IPS-NIHi7 (cell line): ENCODE measurements around the gene RNF125.
A peak's percentile ranks its signal among the peaks of the same experiment; 100 is the strongest.
"Not testable (repeated sequence)": the region's sequence is repeated elsewhere in the genome, so short reads cannot be mapped to it uniquely, and the experiment has no call there.

Experiments used
- DNase-seq: peaks from one replicate; pipeline ENCODE4 v3.0.0; 2012; ENCODE audit warnings: mixed read lengths; ENCODE audit errors: extremely low spot score

The RNF125 gene

DNA sequence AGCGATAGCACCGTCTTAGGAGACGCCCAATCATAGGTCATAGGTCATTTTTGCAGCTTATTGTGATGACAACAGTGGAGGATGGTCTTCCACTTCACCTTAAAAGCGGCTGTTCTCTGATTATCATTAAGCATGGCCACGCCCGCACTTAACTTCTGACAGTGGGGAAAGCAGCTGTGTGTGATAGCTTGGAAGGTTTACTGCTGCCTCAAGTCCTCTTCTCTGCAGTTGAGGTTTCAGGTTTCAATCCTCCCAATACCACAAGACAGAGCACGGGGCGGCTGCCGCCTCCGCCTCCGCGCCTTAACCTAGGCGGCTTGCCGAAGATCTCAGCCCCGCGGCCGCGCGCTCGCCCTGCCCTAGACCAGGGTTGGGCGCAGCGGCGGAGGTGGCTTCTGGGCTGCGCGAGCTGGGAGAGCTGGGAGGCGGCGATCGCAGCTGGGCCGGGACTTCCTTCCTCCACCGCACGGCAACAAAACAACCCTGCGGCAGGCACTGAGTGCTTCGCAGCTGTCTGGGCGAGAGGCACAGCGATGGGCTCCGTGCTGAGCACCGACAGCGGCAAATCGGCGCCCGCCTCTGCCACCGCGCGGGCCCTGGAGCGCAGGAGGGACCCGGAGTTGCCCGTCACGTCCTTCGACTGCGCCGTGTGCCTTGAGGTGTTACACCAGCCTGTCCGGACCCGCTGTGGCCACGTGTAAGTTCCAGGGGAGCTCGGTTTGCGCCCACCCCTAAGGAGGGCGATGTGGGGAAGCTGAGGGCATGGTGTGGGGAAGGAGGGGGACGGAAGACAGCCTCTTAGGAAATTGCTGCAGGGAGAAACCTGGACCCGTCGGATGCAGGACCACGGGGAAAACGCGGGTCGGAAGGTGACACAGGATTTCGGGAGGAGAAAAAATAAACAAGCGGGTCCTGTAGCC is at the start of gene RNF125:
RNF125 (plus strand) TSS at position 495 of the 920 bp plus-strand sequence; CDS start at position 534, 39 bp downstream.
- peak; percentile 93 for DNase-seq

DNA sequence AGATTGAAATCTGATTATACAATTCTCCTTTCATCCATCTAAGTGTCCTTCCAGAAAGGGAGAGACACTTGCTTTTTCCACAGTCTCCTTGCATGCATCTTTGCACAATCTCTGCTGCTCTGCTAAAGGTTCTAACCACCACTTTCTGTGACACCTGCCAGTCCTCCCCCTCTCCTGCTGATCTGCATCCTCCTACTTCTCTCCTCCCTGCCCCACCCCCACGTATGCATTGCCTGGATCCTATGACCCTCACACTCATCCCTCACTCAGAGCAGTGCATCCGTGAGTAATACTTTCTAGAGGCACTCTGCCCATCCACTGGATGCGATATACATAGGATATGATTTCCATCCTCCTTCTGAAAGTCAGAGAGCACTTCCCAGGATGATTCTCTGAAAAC is 48.0 kb upstream of the RNF125 start:
- DNase-seq: peak; percentile 20

DNA sequence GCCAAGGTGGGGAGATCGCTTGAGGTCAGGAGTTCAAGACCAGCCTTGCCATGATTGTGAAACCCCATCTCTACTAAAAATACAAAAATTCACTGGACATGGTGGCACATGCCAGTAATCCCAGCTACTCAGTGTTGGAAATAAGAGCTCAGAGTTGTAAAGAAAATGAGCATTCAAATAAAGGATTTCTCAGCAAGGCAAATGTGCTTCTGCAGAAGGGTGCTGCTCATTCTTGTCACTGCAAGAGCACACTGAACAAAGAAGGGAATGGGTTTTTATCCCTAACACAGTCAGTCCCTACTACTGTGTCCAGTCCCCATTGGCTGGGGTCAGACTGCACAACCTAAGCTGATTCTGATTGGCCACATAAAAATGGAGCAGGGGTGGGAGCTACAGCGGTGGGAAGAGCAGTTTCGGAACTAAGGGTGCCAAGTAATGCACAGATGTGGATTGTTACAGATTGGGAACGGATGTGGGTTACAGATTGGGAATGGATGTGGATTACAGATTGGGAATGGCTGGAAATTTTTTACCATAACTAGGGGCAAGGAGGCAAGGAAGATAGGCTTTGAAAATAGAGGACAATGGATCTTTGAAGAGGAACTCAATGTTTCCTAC is 44.6 kb upstream of the RNF125 start:
- no peak for DNase-seq

DNA sequence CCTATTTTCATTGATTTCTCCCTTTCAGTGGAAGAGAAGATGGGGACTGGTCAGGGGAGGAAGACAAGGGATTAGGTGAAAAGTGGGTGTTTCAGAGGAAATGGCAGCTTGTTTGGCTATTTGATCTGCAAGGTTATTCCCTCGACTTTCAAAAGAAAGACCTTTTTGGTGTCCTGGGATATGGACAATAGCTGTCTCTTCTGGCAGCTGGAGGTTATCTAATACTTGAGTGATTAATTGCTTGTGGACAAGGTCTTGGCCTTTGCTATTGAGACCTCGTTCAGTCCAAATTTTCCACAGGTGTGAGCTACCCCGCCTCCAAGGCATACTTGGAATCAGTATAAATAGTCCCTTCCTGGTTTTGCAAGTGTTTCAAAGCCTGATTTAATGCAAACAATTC is 42.4 kb upstream of the RNF125 start:
- no peak for DNase-seq

DNA sequence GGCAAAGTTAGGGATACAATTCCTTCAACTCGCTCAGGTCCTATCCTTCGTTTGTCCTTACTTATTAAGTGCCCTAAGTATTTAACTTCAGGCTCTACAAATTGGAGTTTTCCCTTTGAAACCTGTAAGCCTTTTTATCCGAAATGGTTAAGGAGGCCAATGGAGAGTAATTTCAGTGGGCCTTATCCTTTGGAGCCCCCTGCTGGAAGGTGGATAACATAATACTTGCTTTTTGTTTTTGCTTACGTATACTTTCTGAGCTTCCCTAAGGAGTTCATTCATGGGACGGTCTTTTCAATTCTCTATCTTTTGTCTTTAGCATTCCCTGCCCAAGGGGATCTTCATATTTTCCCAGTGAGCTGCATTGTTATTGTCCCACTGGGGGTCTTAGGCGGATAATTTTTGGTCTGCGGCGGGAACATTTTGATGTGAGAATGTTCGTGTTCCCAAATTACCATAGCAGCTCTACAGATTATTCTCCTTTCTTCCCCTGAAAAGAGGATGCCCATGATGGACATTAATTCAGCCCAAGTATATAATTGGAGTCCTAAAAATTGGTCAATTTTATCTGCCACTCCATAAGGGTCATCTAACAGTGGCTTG is 41.3 kb upstream of the RNF125 start:
- peak; percentile 68 for DNase-seq

DNA sequence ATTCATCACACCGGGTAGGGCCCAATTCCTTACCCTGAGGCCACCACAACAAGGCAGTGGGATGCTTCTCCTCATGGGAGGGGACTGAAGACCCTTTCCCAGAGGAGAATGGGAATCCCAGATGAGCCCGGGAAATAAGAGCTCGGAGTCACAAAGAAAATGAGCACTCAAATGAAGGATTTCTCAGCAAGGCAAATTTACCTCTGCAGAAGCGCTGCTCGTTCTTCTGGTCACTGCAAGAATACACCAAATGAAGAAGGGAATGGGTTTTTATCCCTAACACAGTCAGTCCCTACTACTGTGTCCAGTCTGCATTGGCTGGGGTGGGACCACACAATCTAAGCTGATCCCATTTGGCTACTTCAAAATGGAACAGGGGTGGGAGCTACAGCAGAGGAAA is 40.0 kb upstream of the RNF125 start:
- DNase-seq: no peak

DNA sequence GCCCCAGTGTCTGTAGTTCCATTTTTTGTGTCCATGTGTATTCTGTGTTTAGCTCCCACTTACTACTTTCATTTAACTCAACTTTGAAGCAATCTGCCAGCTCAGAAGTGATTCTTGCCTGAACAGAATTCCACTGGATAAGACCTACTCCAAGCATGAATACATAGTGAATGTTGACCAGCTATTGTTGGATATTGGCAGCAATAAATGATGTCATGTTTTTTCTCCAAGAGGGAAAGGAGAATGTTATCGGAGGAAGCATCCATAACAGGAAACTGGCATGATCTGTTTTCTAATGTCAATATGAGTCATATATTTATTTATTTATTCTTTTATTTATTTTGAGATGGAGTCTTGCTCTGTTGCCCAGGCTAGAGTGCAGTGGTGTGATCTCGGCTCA is 38.9 kb upstream of the RNF125 start:
- DNase-seq: no peak

DNA sequence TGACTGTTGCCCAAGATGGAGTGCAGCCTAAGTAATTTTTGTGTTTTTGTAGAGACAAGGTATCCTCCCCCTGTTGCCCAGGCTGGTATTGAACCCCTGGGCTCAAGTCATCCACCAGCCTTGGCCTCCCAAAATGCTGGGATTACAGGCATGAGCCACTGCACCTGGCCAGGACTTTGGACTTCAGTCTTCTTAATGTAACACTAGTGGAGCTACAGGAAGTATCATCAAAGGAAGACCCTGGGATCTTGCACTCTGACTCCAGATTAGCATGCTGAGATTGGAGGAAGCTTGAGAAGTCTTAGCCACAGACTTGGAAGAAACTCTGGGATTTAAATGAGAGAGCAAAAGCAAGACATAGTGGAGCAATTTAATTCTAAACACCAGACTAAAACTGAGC is 37.8 kb upstream of the RNF125 start:
- DNase-seq: no peak

DNA sequence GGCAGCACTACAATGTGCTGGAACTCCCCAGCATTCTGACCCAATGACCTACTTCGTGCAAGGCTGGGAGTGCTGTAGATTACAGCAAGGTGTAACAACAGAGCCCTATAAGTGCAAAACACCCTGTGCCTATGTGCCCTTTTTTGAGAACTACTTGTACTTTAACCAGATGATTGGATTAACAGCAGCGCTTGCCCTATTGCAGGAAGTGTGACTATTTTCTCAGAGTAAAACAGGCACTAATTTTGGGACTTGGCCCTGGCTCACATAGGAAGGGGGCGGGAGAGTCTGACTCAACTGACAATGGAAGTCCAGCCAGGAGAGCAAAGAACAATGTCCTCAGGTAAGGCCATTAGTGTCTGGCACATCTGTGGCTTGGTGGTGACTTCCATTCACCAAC is 35.6 kb upstream of the RNF125 start:
- DNase-seq: no peak

DNA sequence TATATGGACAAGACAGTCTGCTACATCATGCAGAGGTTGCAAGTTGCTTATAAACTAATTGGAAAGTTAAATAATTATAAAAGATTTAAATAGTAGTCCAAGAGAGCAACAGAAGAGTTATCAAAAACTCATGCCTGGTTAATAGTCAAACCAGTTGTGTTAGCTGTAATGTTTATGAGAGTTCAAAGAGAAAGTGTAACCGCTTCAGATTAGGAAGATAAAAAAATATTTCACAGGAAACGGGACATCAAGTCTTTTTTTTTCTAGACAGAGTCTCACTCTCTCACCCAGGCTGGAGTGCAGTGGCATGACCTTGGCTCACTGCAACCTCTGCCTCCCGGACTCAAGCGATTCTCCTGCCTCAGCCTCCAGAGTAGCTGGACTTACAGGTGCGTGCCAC is 34.6 kb upstream of the RNF125 start:
- DNase-seq: no peak

DNA sequence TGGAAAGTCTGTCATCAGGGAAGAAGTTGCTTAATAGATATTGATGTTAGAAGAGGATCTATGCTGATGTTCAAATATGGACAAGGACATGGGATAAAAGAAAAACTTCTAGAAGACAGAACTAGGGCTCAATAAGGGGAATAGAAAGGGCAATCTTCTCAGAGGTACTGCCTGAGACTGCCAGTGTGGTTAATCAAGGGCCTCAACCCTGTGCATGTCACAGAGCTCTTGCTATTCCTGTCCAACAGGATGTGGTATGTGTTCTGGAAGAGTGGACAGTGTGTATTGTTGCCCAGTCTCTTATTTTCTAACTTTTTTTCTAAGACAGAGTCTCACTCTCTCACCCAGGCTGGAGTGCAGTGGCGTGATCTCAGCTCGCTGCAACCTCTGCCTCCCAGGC is 27.8 kb upstream of the RNF125 start:
- no peak for DNase-seq

DNA sequence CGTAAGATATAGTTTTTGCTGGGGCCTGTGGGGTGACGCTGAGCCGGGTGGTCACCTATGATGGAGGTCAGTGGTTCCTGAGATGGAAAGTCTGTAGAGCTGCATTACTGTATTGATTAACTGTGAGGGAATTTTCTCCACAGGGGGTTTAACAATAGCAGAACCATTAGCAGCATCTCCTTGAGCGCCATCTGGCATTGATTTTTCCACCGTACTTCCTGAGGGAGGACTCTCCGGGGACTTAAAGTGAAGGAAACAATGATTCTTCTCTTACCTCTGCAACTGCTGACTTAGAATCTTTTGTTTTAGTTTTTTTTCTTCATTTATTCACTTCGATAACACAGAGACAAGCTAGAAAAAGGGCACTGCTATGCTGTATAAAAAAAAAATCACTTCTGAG is 22.6 kb upstream of the RNF125 start:
- no peak for DNase-seq

DNA sequence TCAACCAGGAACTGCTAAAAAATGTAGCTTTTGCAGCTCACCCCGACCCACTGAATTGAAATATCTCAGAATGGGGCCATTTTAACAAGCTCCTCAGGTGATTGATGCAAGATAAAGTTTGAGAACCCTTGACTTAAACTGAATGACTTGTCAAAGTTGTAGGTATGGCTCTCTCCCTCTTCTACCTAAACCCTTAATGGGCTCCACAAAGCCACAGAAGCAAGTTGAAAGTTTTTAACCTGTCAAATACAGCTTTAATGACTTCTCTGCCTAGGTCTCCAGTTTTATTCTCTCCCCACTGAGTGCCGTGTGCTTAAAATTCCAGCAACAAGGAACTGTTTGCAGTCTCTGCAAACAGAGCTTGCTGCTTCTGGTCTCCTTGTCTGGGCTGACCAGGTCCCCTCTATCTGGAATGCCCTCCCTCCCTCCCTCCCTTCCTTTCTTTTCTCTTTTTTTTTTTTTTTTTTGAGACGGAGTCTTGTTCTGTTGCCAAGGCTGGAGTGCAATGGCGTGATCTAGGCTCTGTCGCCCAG is 19.7 kb upstream of the RNF125 start:
- no peak for DNase-seq

DNA sequence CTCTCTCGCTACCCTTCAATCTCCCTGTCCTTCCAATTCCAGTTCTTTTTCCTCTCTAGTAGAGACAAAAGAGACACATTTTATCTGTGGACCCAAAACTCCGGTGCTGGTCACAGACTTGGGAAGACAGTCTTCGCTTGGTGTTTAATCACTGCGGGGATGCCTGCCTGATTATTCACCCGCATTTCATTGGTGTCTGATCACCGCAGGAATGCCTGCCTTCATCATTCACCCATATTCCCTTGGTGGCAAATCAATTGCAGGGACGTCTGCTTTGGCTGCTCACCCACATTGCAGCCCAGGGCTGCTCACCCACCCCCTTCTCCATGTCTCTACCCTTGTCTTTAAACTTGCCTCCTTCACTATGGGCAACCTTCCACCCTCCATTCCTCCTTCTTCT is 17.5 kb upstream of the RNF125 start:
- not testable (repeated sequence) for DNase-seq

DNA sequence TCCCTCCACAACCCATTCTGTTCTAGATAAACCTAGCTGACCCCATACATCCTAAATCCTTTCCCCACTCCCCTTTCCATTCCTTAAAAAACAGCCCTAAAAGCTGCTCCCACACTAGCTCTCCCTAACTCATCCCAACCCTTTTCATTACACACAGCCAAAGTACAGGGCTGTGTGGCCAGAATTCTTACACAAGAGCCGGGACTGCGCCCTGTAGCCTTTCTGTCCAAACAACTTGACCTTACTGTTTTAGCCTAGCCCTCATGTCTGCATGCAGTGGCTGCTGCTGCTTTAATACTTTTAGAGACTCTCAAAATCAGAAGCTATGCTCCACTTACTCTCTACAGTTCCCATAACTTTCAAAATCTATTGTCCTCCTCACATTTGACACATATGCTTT is 14.8 kb upstream of the RNF125 start:
- DNase-seq: not testable (repeated sequence)

DNA sequence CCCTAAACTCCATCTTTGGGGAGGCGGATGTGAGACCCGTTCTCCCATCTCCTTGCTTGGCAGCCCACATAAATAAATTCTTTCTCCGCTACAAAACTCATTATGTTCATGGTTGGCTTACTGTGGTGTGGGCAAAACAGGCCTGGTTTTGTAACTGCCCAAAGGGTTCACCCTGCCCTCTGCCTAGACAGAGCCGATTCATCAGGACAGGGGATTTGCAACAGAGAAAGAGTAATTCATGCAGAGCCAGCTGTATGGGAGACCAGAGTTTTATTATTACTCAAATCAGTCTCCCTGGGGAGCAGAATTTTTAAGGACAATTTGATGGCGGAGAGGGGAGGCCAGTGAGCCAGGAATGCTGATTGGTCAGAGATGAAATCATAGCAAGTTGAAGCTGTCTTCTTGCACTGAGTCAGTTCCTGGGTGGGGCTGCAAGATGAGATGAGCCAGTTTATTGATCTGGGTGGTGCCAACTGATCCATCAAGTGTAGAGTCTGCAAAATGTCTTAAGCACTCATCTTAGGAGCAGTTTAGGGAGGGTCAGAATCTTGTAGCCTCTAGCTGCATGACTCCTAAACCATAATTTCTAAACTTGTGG is 8.4 kb upstream of the RNF125 start:
- no peak for DNase-seq

DNA sequence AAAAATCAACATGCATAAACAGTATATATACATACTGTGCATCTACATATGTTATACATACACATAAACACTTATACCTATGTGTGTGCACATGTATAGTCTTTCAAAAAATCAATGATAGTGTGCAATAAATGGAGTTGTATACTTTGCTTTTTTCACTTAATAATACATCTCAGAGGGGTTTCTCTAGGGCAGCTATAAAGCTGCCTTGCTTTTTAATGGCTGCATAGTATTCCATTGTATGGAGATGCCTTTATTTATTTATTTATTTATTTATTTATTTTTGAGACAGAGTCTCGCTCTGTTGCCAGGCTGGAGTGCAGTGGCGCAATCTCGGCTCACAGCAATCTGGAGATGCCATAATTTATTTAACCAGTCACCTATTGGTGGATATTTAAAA is 7.4 kb upstream of the RNF125 start:
- no peak for DNase-seq

DNA sequence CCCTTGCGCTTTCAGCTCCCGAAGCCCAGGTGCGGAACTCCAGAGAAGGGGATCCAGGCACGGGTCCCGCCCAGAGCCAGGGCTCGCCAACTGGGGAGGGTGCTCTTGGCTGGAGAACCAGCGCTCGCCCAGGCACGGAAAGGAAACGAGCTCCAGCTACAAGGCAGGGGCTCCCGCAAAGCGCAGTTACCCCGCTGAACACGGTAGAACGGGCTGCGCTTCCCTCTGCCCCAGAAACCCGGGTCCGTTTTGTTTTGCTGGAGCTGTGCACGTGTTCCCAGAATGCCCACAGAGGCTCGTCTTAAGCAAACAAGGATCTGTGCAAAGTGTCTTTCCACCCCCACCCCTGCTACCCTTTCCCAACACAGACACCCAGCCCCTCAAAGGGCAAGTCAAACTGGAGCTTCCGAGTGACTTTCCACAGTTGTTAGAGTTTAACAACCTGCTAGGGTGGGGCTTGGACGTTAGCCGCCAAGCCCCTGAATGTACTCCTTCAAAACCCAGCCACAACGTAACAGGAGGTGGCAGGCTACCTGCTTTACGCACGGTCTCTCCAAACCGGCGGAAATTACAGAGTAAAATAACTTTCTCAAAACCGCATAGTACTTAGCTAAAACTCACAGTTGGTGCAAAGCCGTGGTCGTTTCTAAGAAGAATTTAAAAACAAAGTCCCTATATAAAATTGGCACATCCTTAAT is 775 bp downstream of the RNF125 start:
- DNase-seq: peak; percentile 58

DNA sequence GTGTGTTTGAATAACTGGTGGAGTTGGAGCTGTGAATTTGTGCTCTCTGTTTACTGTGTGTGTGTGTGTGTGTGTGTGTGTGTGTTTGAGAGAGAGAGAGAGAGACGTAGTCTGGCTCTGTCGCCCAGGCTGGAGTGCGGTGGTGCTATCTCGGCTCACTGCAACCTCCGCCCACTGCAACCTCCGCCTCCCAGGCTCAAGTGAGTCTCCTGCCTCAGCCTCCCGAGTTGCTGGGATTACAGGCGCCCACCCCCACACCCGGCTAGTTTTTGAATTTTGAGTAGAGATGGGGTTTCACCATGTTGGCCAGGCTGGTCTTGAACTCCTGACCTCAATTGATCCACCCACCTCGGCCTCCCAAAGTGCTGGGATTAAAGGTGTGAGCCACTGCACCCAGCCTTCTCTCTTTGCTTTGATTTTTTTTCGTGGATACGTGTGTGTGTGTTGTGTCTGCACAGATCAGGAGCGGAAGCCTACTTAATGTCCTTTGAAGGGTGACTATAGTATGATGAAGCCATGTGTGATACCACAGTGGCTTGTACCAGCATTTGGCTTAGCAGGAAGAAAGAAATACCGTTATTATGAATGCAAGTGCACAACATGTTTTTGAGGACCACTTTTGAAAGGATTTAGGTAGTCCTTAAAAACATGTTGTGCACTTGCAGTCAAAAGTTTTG is 1.5 kb downstream of the RNF125 start:
- not testable (repeated sequence) for DNase-seq

DNA sequence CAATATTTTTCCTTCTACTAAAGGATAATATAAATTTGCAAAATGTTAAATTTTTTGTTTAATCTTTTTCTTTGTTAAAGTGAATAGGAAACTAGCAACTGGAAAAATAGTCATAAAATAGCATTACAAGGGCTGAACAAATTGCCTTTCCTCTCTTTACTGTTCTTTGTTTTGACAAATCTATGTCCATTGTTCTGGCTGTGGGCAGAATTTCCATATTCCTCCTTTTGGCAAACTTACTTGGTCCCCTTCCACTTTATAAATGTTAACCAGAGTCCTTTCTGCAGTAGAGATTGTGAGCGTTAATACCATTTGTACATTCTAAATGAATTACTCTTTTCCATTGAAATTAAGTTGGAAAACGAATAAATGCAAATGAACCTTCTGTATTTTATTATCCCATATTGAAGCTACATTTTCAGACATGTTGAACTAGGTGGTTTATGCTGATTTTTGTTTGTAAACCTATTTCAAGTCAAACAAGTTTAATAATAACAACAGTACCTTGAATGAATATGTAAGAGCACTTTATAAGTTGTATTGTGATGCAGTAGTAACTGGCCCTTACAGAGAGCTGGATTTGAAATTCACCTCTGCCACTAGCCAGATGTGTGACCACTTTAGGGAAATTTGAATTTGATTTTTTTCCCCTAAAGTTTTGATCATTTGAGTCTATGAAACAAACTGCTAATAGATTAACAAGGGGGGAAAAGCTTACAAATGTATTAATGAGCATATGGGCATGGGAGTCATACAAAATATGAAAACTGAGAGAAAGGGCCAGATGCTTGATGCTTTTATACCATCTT is 3.3 kb downstream of the RNF125 start:
- no peak for DNase-seq
